ENCODE data around the gene CALML6.

GRCh38 chr1:1892079-1892762 lies 22.8 kb upstream of the CALML6 start:
- TF ChIP-seq TBP (IDR thresholded peaks at IDR 0.05; ENCODE audit: low read depth, low read length) (no peak), EP300 (IDR thresholded peaks at IDR 0.05; ENCODE audit: borderline replicate concordance in 1 of 2, low read depth in 2 of 2, low read length in 2 of 2) (no peak), RAD21 (IDR thresholded peaks at IDR 0.05 in 1 of 2, conservative IDR thresholded peaks at IDR 0.05 in 1 of 2; ENCODE audit: low read depth in 2 of 2, low read length in 2 of 2) (no peak), CTCF (IDR thresholded peaks at IDR 0.05; ENCODE audit: control extremely low read depth in 1 of 3, insufficient read depth in 1 of 3, low read depth in 1 of 3, low read length in 3 of 3) (no peak), NRF1 (IDR thresholded peaks at IDR 0.05; ENCODE audit: low read depth, low read length) (no peak), CEBPB (IDR thresholded peaks at IDR 0.05; ENCODE audit: low read depth, low read length) (no peak), POLR2A (IDR thresholded peaks at IDR 0.05; ENCODE audit: control extremely low read depth in 1 of 2, low read depth in 2 of 2, low read length in 2 of 2) (no peak), EZH2 (IDR thresholded peaks at IDR 0.05; ENCODE audit: low read depth, low read length, severe bottlenecking) (no peak), GABPA (IDR thresholded peaks at IDR 0.05; ENCODE audit: borderline replicate concordance, insufficient read depth, low read length) (no peak)
- TF ChIP-seq, protein P1, sequence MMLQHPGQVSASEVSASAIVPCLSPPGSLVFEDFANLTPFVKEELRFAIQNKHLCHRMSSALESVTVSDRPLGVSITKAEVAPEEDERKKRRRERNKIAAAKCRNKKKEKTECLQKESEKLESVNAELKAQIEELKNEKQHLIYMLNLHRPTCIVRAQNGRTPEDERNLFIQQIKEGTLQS (IDR thresholded peaks at IDR 0.05; ENCODE audit: insufficient read depth, low read depth, low read length): no peak
